GM23248 (cell line): ENCODE measurements around the gene KCNMA1. TPM values are rescaled to one million over a fixed set of nuclear protein-coding genes. Genes with fewer than 3 reads are reported as not detected.

ENCODE experiments used
- DNase-seq: peaks from one replicate; pipeline ENCODE4 v3.0.0-alpha.2; 2015
- H2AFZ ChIP-seq: fragments of 200-600 bp; sonication (generic); 2 replicates; pipeline ENCODE4 v1.6.1; 2016; ENCODE audit warnings: antibody characterized with exemption
- H3F3A ChIP-seq: fragments of 200-600 bp; sonication (generic); 2 replicates; pipeline ENCODE4 v1.6.1; 2016; ENCODE audit warnings: mild to moderate bottlenecking, antibody characterized with exemption, mixed run types; ENCODE audit not compliant: insufficient read depth
- H3K27ac ChIP-seq: fragments of 200-600 bp; sonication (generic); 2 replicates; pipeline ENCODE4 v1.5.1; 2016; ENCODE audit warnings: mild to moderate bottlenecking
- H3K27me3 ChIP-seq: fragments of 200-600 bp; sonication (generic); replicated peaks from 2 replicates; pipeline ENCODE4 v1.6.1; 2016; ENCODE audit warnings: mild to moderate bottlenecking; ENCODE audit not compliant: insufficient read depth
- H3K36me3 ChIP-seq: fragments of 200-600 bp; sonication (generic); 2 replicates; pipeline ENCODE4 v1.6.1; 2016; ENCODE audit warnings: low read depth, mild to moderate bottlenecking
- H3K4me1 ChIP-seq: fragments of 200-600 bp; sonication (generic); 2 replicates; pipeline ENCODE4 v1.6.1; 2016; ENCODE audit warnings: mild to moderate bottlenecking; ENCODE audit not compliant: insufficient read depth
- H3K4me2 ChIP-seq: fragments of 200-600 bp; sonication (generic); one replicate; pipeline ENCODE4 v1.6.1; 2016; ENCODE audit warnings: mild to moderate bottlenecking; ENCODE audit not compliant: unreplicated experiment
- H3K4me3 ChIP-seq: fragments of 200-600 bp; sonication (generic); 2 replicates; pipeline ENCODE4 v1.5.1; 2016; ENCODE audit warnings: mild to moderate bottlenecking
- H3K79me2 ChIP-seq: fragments of 200-600 bp; sonication (generic); 2 replicates; pipeline ENCODE4 v1.6.1; 2016; ENCODE audit warnings: mild to moderate bottlenecking; ENCODE audit not compliant: insufficient read depth
- H3K9ac ChIP-seq: fragments of 200-600 bp; sonication (generic); 2 replicates; pipeline ENCODE4 v1.6.1; 2016; ENCODE audit warnings: mild to moderate bottlenecking
- H3K9me2 ChIP-seq: fragments of 200-600 bp; sonication (generic); 2 replicates; pipeline ENCODE4 v1.6.1; 2016; ENCODE audit warnings: mixed run types, mild to moderate bottlenecking, moderate library complexity; ENCODE audit not compliant: insufficient read depth
- H3K9me3 ChIP-seq: fragments of 200-600 bp; sonication (generic); one replicate; pipeline ENCODE4 v1.6.1; 2017; ENCODE audit warnings: low read depth
- H4K20me1 ChIP-seq: fragments of 200-600 bp; sonication (generic); 2 replicates; pipeline ENCODE4 v1.6.0; 2016; ENCODE audit not compliant: insufficient read depth
- EZH2 ChIP-seq: fragments of 200-600 bp; sonication (generic); IDR thresholded peaks from 2 replicates; pipeline ENCODE4 v1.6.1; 2018; ENCODE audit warnings: antibody characterized with exemption, mild to moderate bottlenecking; ENCODE audit not compliant: insufficient read depth, poor library complexity, severe bottlenecking
- EZH2phosphoT487 ChIP-seq: fragments of 200-600 bp; sonication (generic); IDR thresholded peaks from 2 replicates; pipeline ENCODE4 v1.6.1; 2018; ENCODE audit warnings: antibody characterized with exemption, moderate library complexity, mild to moderate bottlenecking, low read depth; ENCODE audit not compliant: insufficient read depth
- WGBS, 2 experiments: methylation state at CpG; one replicate each; pipeline ENCODE4 v1.1.6; 2015 to 2017; ENCODE audit warnings: low lambda C conversion rate in 2 of 2, low coverage in 1 of 2; ENCODE audit errors: missing lambda C conversion rate in 2 of 2; 5-methylcytosine and 5-hydroxymethylcytosine counted together
- in situ Hi-C: fragments of 300-500 bp; cut with MboI; formaldehyde crosslinking; loops from 2 replicates; pipeline ENCODE4 v1.15.0; 2020
- polyA plus RNA-seq: library from polyadenylated mRNA; unstranded; fragments of >200 nt; fragmentation: Nextera tagmentation; extraction: Ambion mirVana; gene quantifications from 2 replicates; pipeline ENCODE4 v1.2.1, GENCODE V29; 2016
- total RNA-seq: library from RNA; depleted of rRNA; stranded (reverse); fragments of >200 nt; shearing (Covaris generic); gene quantifications from 2 replicates; pipeline ENCODE4 v1.2.3, GENCODE V29; 2014

The KCNMA1 gene
- total and polyA plus RNA-seq, 2 experiments from 2014 or later, result 14.2 to 25.1 TPM

DNA sequence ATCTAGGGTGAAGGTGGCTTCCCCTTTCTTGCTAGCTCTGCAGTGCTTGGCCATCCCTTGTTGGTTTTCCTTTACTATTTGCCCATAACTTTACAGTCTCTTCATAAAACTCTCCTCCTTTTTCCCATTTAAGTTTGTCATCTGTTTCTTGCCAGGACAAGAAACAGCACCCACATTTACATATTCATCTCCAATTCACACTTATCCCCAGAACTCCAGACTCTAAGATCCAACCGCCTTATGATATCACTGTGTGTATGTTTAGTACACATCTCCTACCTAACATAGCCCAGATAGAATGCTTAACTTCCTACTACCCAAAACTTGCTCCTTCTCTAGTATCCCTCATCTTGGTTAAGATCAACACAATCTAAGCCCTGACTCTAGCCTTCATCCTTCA lies 622.2 kb downstream of the KCNMA1 start:
- no peak overlapping the region for H3K4me2 ChIP-seq
- in situ Hi-C loops, result no loop called here
- no peak overlapping the region for H2AFZ ChIP-seq
- H3K9me2 ChIP-seq, result no peaks in the 10 kb centered on the region
- no peaks in the 10 kb centered on the region for H3K9me3 ChIP-seq
- peaks cover 20% of the 10 kb centered on the region for H3K4me1 ChIP-seq
- no peak for DNase-seq
- 96 to 100% methylated on average over 1 of the region's 1 CpG for WGBS, 2 experiments
- no peaks in the 10 kb centered on the region for H3K27me3 ChIP-seq
- no peak overlapping the region for H3K4me3 ChIP-seq
- no peak overlapping the region for H3K9ac ChIP-seq
- H4K20me1 ChIP-seq, result no peaks in the 10 kb centered on the region
- TF ChIP-seq EZH2, result no peak
- TF ChIP-seq EZH2phosphoT487, result no peak
- no peaks in the 10 kb centered on the region for H3K79me2 ChIP-seq
- H3F3A ChIP-seq, result peaks cover 5% of the 10 kb centered on the region; the same call in 1 of the 2 replicates
- no peaks in the 10 kb centered on the region for H3K36me3 ChIP-seq
- no peak overlapping the region for H3K27ac ChIP-seq

DNA sequence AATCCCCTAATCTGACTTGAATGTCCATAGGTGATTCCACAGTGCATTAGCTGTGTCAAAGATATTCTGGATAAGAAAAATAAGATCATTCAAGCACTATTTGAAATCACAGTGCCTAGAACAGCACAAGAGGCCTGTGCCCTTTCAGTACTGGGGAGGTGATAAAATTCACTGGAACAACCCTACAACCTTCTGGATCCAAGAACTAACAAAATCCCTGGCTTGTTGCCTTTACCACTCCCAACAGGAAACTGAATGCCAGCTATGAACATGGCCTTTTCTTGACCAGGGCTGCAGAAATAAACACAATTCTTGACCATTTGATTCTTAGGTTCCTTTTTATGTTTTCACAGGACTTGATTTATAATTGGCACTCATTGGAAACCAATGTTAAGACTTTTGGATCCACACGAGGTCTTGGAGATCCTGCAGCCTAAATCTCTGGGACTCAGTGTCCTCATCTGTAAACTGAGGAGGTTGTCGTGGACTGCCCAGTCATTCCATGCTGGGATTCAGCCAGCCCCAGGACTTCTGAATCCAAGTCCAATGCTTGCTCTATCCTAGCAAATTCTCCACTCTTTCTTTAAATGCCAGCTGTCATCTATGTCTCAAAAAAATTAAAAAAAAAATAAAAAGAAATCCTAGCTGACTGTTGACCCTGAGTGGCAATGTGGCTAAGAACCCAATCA lies 624.7 kb downstream of the KCNMA1 start:
- Histone ChIP-seq H3K4me3 (no peak overlapping the region), H3K9me3 (no peaks in the 10 kb centered on the region), H3K4me2 (no peak overlapping the region), H3K9ac (no peak overlapping the region), H3K4me1 (peaks cover 20% of the 10 kb centered on the region), H3K79me2 (no peaks in the 10 kb centered on the region), H3K27me3 (no peaks in the 10 kb centered on the region), H3K9me2 (no peaks in the 10 kb centered on the region), H3K27ac (no peak overlapping the region), H4K20me1 (no peaks in the 10 kb centered on the region), H3F3A (peaks cover 5% of the 10 kb centered on the region; the same call in 1 of the 2 replicates), H3K36me3 (no peaks in the 10 kb centered on the region), H2AFZ (no peak overlapping the region)
- TF ChIP-seq EZH2 (no peak), EZH2phosphoT487 (no peak)
- DNase-seq, result no peak
- in situ Hi-C loops, result no loop called here
- 51% methylated on average over 2 of the region's 2 CpGs for WGBS, 2 experiments

DNA sequence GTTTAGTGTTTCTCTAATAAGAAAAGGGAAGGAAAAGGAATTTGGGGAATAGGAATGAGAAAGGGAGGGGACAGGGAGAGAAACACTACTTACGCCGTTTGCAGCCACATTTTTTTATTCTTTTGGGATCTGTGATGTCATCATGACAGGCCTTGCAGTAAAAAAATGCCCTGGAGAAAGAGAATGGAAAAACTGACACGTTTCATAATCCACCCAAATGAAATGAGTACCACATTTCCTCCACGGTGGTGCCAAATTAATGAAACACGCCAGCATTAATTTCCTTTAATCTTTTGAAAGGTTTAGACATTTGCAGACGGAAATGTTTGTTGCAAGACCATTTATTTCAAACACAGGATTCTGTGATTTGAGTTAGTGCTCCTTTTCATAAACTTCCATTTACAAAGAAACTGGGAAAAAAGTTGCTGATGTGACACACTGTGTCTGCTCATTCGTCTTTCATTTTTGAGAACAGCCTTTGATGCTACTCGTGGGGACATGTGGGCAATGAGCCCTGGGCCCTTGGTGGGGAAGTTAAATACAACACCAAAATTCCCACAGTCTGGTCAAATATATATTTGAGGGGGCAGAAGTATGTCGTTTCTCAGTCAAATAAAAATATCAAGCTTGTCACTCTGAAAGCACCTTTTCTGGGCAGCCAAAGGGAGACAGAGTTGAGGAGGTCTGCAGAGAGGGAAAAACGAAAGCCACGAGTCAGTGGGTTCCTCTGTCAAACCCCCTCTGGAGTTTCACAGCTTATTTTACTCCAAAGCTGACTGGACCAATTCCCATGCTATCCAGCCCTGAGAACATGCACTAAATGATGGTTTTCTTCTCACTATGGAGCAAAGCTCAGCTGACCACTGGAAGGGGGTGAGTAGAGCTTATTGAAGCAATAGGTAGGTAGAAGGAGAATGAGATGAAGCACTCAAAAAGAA lies 625.5 kb downstream of the KCNMA1 start:
- Histone ChIP-seq H3K4me2 (no peak overlapping the region), H3K9me3 (peaks cover 3% of the 10 kb centered on the region), H3K9ac (no peak overlapping the region), H3K9me2 (no peaks in the 10 kb centered on the region), H3F3A (peaks cover 6% of the 10 kb centered on the region), H3K36me3 (no peaks in the 10 kb centered on the region), H3K4me3 (no peak overlapping the region), H3K27ac (0 out of 2 replicates have a peak overlapping the region, but pooled peaks have one; percentile 4), H4K20me1 (no peaks in the 10 kb centered on the region), H3K27me3 (no peaks in the 10 kb centered on the region), H3K79me2 (no peaks in the 10 kb centered on the region), H3K4me1 (peaks cover 20% of the 10 kb centered on the region), H2AFZ (no peak overlapping the region)
- peak; percentile 75 for DNase-seq
- TF ChIP-seq EZH2phosphoT487 (no peak), EZH2 (no peak)
- 26 to 30% methylated on average over 11 of the region's 11 CpGs for WGBS, 2 experiments
- in situ Hi-C loops, result no loop called here

DNA sequence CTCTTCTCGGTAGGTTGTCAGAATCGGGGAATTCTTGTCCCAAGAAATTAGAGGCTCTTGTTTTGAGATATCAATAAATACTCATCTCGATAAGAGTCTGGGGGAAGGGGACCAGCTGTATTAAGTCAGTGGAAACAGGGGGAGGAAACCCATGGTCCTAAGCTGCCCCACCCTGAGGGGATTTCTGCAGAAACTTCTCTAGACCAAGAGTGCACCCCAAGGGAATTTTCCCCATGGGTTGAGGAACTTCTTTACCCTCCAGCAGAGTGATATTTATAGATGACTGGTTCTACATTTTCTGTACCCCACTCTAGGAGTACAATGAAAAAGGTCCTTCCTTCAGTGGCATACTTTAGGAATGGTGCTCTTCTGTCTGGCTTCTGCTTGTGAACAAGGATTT lies 627.2 kb downstream of the KCNMA1 start:
- TF ChIP-seq EZH2, result no peak
- TF ChIP-seq EZH2phosphoT487, result no peak
- no peak for DNase-seq
- Histone ChIP-seq H3K4me3 (no peak overlapping the region), H3K9me3 (peaks cover 5% of the 10 kb centered on the region), H4K20me1 (no peaks in the 10 kb centered on the region), H3K27me3 (no peaks in the 10 kb centered on the region), H3K9me2 (no peaks in the 10 kb centered on the region), H2AFZ (no peak overlapping the region), H3K4me2 (no peak overlapping the region), H3K79me2 (no peaks in the 10 kb centered on the region), H3K9ac (no peak overlapping the region), H3K27ac (no peak overlapping the region), H3F3A (peaks cover 7% of the 10 kb centered on the region), H3K4me1 (peaks cover 10% of the 10 kb centered on the region), H3K36me3 (no peaks in the 10 kb centered on the region)
- in situ Hi-C loops, result no loop called here
- WGBS, 2 experiments, result 78 to 81% methylated on average over 3 of the region's 3 CpGs
